ENCODE results near the gene CXCL8.

The CXCL8 gene

GRCh38 chr4:73777612-73778011 is 37.2 kb downstream of the CXCL8 start:
- Histone ChIP-seq H3K4me2 (ENCODE audit: insufficient read depth, low read length, poor library complexity, severe bottlenecking) (no peak overlapping the region), H3K23ac (ENCODE audit: low read depth, low read length, poor library complexity) (no peak overlapping the region), H3K4me1 (ENCODE audit: control insufficient read depth in 2 of 2, insufficient read depth in 1 of 2, low read depth in 1 of 2, low read length in 2 of 2) (no peaks in the 10 kb centered on the region), H3K36me3 (replicated peaks in 1 of 2; ENCODE audit: control insufficient read depth in 2 of 2, insufficient read depth in 2 of 2, low read length in 2 of 2) (no peaks in the 10 kb centered on the region), H2BK12ac (ENCODE audit: low read length) (no peak overlapping the region), H3K9ac (ENCODE audit: low read depth, low read length, poor library complexity) (no peak overlapping the region), H3K14ac (ENCODE audit: low read length) (no peak overlapping the region), H3K27me3 (ENCODE audit: control insufficient read depth in 3 of 3, insufficient read depth in 3 of 3, low read depth in 1 of 3, low read length in 3 of 3) (no peaks in the 10 kb centered on the region), H3K27ac (replicated peaks; ENCODE audit: low read length) (no peak overlapping the region), H2BK5ac (ENCODE audit: low read length) (no peak overlapping the region), H4K91ac (ENCODE audit: low read depth, low read length, poor library complexity) (no peak overlapping the region), H3K4me3 (ENCODE audit: low read length in 2 of 2) (no peak overlapping the region), H2BK120ac (ENCODE audit: low read depth, low read length) (no peak overlapping the region), H3K9me3 (replicated peaks in 1 of 2; ENCODE audit: control insufficient read depth in 2 of 2, insufficient read depth in 1 of 2, low read depth in 1 of 2, low read length in 2 of 2) (no peaks in the 10 kb centered on the region), H3K79me1 (ENCODE audit: low read depth, low read length) (peaks cover 1% of the 10 kb centered on the region), H2AFZ (ENCODE audit: low read length) (no peak overlapping the region), H3K4ac (ENCODE audit: low read length) (no peak overlapping the region), H4K8ac (ENCODE audit: low read depth, low read length) (no peak overlapping the region), H2AK5ac (ENCODE audit: low read depth, low read length) (no peak overlapping the region), H3K18ac (ENCODE audit: low read length) (no peak overlapping the region), H2BK15ac (ENCODE audit: low read length) (no peak overlapping the region)
- WGBS, 2 donors (ENCODE audit: extremely low coverage in 2 of 2, insufficient read length in 2 of 2, insufficient replicate concordance in 1 of 2): no CpG with 5 or more reads among the region's 3 CpGs
- no peak for DNase-seq (ENCODE audit: low spot score)

DNA sequence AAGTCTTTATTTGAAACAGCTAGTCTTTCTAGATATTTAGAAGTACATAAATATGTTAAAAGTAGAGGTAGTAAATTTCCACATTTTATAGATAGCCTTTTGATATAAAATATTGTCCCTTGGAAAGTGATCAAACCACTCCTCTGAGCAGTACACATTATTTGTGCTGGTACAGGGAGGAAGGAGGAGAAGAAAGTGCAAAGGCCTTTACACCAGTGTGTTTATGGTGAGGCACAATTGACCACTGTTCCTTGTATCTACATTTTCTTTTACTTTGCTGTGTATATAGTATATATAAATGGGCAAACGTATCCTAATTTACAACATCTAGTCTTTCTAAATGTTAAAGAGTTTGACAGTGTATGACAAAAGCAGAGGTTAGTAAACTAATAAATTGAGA is 39.9 kb downstream of the CXCL8 start:
- Histone ChIP-seq H4K91ac (ENCODE audit: low read depth, low read length, poor library complexity) (no peak overlapping the region), H2BK15ac (ENCODE audit: low read length) (no peak overlapping the region), H2BK5ac (ENCODE audit: low read length) (no peak overlapping the region), H3K18ac (ENCODE audit: low read length) (no peak overlapping the region), H3K27me3 (ENCODE audit: control insufficient read depth in 3 of 3, insufficient read depth in 3 of 3, low read depth in 1 of 3, low read length in 3 of 3) (no peaks in the 10 kb centered on the region), H3K79me1 (ENCODE audit: low read depth, low read length) (peaks cover 1% of the 10 kb centered on the region), H2BK12ac (ENCODE audit: low read length) (no peak overlapping the region), H4K8ac (ENCODE audit: low read depth, low read length) (no peak overlapping the region), H3K4ac (ENCODE audit: low read length) (no peak overlapping the region), H3K36me3 (replicated peaks in 1 of 2; ENCODE audit: control insufficient read depth in 2 of 2, insufficient read depth in 2 of 2, low read length in 2 of 2) (no peaks in the 10 kb centered on the region), H3K9me3 (replicated peaks in 1 of 2; ENCODE audit: control insufficient read depth in 2 of 2, insufficient read depth in 1 of 2, low read depth in 1 of 2, low read length in 2 of 2) (no peaks in the 10 kb centered on the region), H3K23ac (ENCODE audit: low read depth, low read length, poor library complexity) (no peak overlapping the region), H2AK5ac (ENCODE audit: low read depth, low read length) (no peak overlapping the region), H2AFZ (ENCODE audit: low read length) (no peak overlapping the region), H3K14ac (ENCODE audit: low read length) (no peak overlapping the region), H3K4me3 (ENCODE audit: low read length in 2 of 2) (no peak overlapping the region), H2BK120ac (ENCODE audit: low read depth, low read length) (no peak overlapping the region), H3K4me2 (ENCODE audit: insufficient read depth, low read length, poor library complexity, severe bottlenecking) (no peak overlapping the region), H3K9ac (ENCODE audit: low read depth, low read length, poor library complexity) (no peak overlapping the region), H3K4me1 (ENCODE audit: control insufficient read depth in 2 of 2, insufficient read depth in 1 of 2, low read depth in 1 of 2, low read length in 2 of 2) (no peaks in the 10 kb centered on the region), H3K27ac (replicated peaks; ENCODE audit: low read length) (no peak overlapping the region)
- no CpG with 5 or more reads among the region's 1 CpG for WGBS, 2 donors (ENCODE audit: extremely low coverage in 2 of 2, insufficient read length in 2 of 2, insufficient replicate concordance in 1 of 2)
- DNase-seq (ENCODE audit: low spot score): no peak

DNA sequence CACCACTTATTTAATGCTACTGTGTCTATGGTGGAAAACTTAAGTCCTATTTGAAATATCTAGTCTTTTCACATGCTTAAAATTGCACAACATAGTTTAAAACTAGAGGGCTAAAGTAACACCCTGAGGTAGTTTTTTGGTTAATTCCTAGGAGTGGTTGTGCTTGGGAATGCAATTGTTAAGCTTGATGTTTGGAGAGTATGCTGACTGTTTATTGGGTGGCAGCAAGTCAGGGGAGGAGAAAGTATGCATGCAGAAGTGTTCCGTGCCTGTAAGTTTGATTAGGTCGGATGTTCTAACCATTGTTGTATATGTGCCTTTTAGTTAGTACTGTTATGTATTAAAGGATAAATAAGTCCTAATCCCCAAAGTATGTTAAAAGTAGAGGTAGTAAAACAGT is 40.5 kb downstream of the CXCL8 start:
- H4K91ac ChIP-seq (ENCODE audit: low read depth, low read length, poor library complexity): no peak overlapping the region
- no peak overlapping the region for H2BK12ac ChIP-seq (ENCODE audit: low read length)
- no peak overlapping the region for H3K4ac ChIP-seq (ENCODE audit: low read length)
- no CpG with 5 or more reads among the region's 2 CpGs for WGBS, 2 donors (ENCODE audit: extremely low coverage in 2 of 2, insufficient read length in 2 of 2, insufficient replicate concordance in 1 of 2)
- H3K79me1 ChIP-seq (ENCODE audit: low read depth, low read length): peaks cover 1% of the 10 kb centered on the region
- no peak overlapping the region for H2BK120ac ChIP-seq (ENCODE audit: low read depth, low read length)
- H3K4me1 ChIP-seq (ENCODE audit: control insufficient read depth in 2 of 2, insufficient read depth in 1 of 2, low read depth in 1 of 2, low read length in 2 of 2): no peaks in the 10 kb centered on the region
- H4K8ac ChIP-seq (ENCODE audit: low read depth, low read length): no peak overlapping the region
- H2BK5ac ChIP-seq (ENCODE audit: low read length): no peak overlapping the region
- no peak overlapping the region for H3K4me2 ChIP-seq (ENCODE audit: insufficient read depth, low read length, poor library complexity, severe bottlenecking)
- no peaks in the 10 kb centered on the region for H3K9me3 ChIP-seq (replicated peaks in 1 of 2; ENCODE audit: control insufficient read depth in 2 of 2, insufficient read depth in 1 of 2, low read depth in 1 of 2, low read length in 2 of 2)
- no peak overlapping the region for H3K14ac ChIP-seq (ENCODE audit: low read length)
- H2AK5ac ChIP-seq (ENCODE audit: low read depth, low read length): no peak overlapping the region
- no peak overlapping the region for H3K18ac ChIP-seq (ENCODE audit: low read length)
- no peak overlapping the region for H2AFZ ChIP-seq (ENCODE audit: low read length)
- H3K27me3 ChIP-seq (ENCODE audit: control insufficient read depth in 3 of 3, insufficient read depth in 3 of 3, low read depth in 1 of 3, low read length in 3 of 3): no peaks in the 10 kb centered on the region
- no peak overlapping the region for H3K4me3 ChIP-seq (ENCODE audit: low read length in 2 of 2)
- no peak overlapping the region for H3K9ac ChIP-seq (ENCODE audit: low read depth, low read length, poor library complexity)
- no peak overlapping the region for H3K23ac ChIP-seq (ENCODE audit: low read depth, low read length, poor library complexity)
- no peak overlapping the region for H3K27ac ChIP-seq (replicated peaks; ENCODE audit: low read length)
- H3K36me3 ChIP-seq (replicated peaks in 1 of 2; ENCODE audit: control insufficient read depth in 2 of 2, insufficient read depth in 2 of 2, low read length in 2 of 2): no peaks in the 10 kb centered on the region
- H2BK15ac ChIP-seq (ENCODE audit: low read length): no peak overlapping the region
- no peak for DNase-seq (ENCODE audit: low spot score)

DNA sequence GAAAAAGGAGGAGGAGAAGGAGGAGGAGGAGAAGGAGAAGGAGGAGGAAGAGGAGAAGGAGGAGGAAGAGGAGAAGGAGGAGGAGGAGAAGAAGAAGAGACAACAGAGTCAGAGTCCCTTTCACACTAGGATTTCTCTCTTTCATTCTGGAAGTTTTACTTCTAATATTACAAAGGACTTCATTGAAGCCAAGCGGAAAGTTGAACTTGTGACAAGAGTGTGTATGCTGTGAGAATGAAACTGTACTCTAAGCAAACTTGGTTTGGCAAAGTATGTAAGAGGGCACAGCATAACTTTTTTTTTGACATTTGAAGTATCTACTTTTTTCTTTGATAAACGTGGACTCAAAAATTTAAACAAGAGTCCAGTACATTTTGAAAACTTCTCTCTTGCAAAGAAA is 48.0 kb downstream of the CXCL8 start:
- H3K4me1 ChIP-seq (ENCODE audit: control insufficient read depth in 2 of 2, insufficient read depth in 1 of 2, low read depth in 1 of 2, low read length in 2 of 2): no peaks in the 10 kb centered on the region
- H3K4me3 ChIP-seq (ENCODE audit: low read length in 2 of 2): no peak overlapping the region
- no peak overlapping the region for H3K27ac ChIP-seq (replicated peaks; ENCODE audit: low read length)
- H3K14ac ChIP-seq (ENCODE audit: low read length): no peak overlapping the region
- H4K8ac ChIP-seq (ENCODE audit: low read depth, low read length): no peak overlapping the region
- no CpG with 5 or more reads among the region's 2 CpGs for WGBS, 2 donors (ENCODE audit: extremely low coverage in 2 of 2, insufficient read length in 2 of 2, insufficient replicate concordance in 1 of 2)
- H3K23ac ChIP-seq (ENCODE audit: low read depth, low read length, poor library complexity): no peak overlapping the region
- DNase-seq (ENCODE audit: low spot score): no peak
- H3K79me1 ChIP-seq (ENCODE audit: low read depth, low read length): no peaks in the 10 kb centered on the region
- no peak overlapping the region for H2AFZ ChIP-seq (ENCODE audit: low read length)
- H2BK120ac ChIP-seq (ENCODE audit: low read depth, low read length): no peak overlapping the region
- H3K27me3 ChIP-seq (ENCODE audit: control insufficient read depth in 3 of 3, insufficient read depth in 3 of 3, low read depth in 1 of 3, low read length in 3 of 3): no peaks in the 10 kb centered on the region
- H3K18ac ChIP-seq (ENCODE audit: low read length): no peak overlapping the region
- no peak overlapping the region for H2BK15ac ChIP-seq (ENCODE audit: low read length)
- no peaks in the 10 kb centered on the region for H3K9me3 ChIP-seq (replicated peaks in 1 of 2; ENCODE audit: control insufficient read depth in 2 of 2, insufficient read depth in 1 of 2, low read depth in 1 of 2, low read length in 2 of 2)
- H3K4ac ChIP-seq (ENCODE audit: low read length): no peak overlapping the region
- H3K9ac ChIP-seq (ENCODE audit: low read depth, low read length, poor library complexity): no peak overlapping the region
- no peak overlapping the region for H2BK12ac ChIP-seq (ENCODE audit: low read length)
- no peak overlapping the region for H2AK5ac ChIP-seq (ENCODE audit: low read depth, low read length)
- no peak overlapping the region for H2BK5ac ChIP-seq (ENCODE audit: low read length)
- H3K36me3 ChIP-seq (replicated peaks in 1 of 2; ENCODE audit: control insufficient read depth in 2 of 2, insufficient read depth in 2 of 2, low read length in 2 of 2): no peaks in the 10 kb centered on the region
- H3K4me2 ChIP-seq (ENCODE audit: insufficient read depth, low read length, poor library complexity, severe bottlenecking): no peak overlapping the region
- H4K91ac ChIP-seq (ENCODE audit: low read depth, low read length, poor library complexity): no peak overlapping the region
